GM12865 (cell line): ENCODE results near the gene RUNX1.
"Not testable (repeated sequence)": the region's sequence is repeated elsewhere in the genome, so short reads cannot be mapped to it uniquely, and the experiment has no call there.

Experiments used
- DNase-seq: peaks from one replicate; pipeline ENCODE4 v3.0.0; 2010; ENCODE audit warnings: low read depth
- H3K4me3 ChIP-seq: 2 replicates; pipeline ENCODE4 v1.5.1; 2011; ENCODE audit warnings: mild to moderate bottlenecking, low read depth, low read length, control low read depth
- CTCF ChIP-seq: IDR thresholded peaks from 2 replicates; pipeline ENCODE4 v1.5.1; 2011; ENCODE audit warnings: low read length, control low read depth, low read depth, inconsistent platforms; ENCODE audit not compliant: insufficient read depth; ENCODE audit errors: missing control alignments

RUNX1 gene

DNA sequence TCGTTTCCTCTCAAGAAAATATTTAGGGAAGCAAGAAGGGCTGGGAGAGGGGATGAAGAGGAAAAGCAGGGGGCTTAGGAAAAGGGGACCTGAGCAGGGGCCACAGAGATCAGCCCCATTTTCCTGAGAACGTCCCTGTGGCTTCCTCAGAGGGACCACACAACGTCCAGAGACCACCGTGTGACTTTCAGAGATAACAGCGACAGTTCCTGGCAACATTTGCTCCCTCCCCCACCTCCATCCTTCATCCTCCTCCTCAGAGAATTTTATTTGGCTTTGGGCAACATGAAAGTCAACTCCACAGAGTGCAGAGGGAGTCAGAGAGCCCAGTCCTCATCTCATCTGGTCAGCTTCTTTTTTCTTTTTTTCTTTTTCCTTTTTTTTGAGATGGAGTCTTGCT is 50.9 kb downstream of the RUNX1 start:
- no peak for DNase-seq
- H3K4me3 ChIP-seq, result no peak overlapping the region
- TF ChIP-seq CTCF, result no peak

GRCh38 chr21:34997294-34997693 is 51.8 kb downstream of the RUNX1 start:
- DNase-seq, result no peak
- no peak overlapping the region for H3K4me3 ChIP-seq
- TF ChIP-seq CTCF, result no peak

DNA sequence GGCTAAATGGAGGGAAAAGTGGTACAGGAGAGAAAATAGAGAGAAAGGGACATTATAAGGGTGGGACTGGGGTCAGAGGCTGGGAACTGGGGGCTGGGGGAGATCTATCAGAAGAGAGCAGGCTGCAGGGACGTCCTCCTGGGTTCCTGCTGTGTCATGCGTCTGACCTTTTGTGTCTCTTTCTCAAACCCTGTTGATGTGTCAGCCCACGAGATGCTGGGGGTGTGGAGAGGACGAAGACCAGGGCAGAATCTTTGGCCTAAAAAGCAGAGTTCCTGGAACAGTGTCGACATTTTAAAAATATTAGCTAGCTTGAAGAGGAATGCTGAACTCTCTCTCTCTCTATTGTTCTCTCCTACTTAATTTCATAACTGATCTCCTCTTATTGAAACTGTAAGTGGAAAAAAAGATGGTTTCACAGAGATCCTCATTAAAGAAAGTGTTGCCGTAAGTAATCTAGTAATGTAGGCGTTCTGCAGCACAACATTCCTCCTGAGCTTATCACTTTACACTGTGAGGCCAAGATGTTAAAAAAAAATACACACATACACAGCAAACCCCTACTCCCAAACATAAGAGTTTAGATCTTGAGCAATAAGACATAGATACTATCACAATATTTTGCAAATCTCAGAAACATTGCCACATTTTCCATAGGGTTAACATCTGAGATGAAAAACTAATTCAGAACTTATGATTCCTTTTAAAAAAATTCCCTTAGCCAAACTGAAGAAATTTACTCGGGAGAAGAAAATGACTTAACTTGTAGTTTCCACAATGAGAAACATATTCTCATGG is 52.6 kb downstream of the RUNX1 start:
- DNase-seq, result no peak
- H3K4me3 ChIP-seq, result no peak overlapping the region
- no peak for TF ChIP-seq CTCF

DNA sequence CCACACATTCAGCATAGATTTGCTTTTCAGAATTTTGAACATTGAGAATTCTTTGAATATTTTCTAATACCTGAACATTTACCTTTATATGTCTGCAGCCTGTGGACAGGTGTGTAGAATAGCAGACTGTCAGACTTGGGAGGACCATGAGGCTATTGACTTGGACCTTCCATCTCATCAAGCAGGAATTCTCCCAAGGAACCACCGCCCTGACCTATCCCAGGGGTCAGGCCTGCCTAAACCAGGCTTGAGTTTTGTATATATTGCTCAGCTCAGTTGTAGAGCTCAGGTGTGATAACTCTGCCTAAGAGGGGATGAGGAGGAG is 53.2 kb downstream of the RUNX1 start:
- no peak for TF ChIP-seq CTCF
- H3K4me3 ChIP-seq, result no peak overlapping the region
- no peak for DNase-seq

GRCh38 chr21:34994766-34995631 is 54.1 kb downstream of the RUNX1 start:
- DNase-seq, result no peak
- no peak for TF ChIP-seq CTCF
- no peak overlapping the region for H3K4me3 ChIP-seq

GRCh38 chr21:34993521-34993921 is 55.6 kb downstream of the RUNX1 start:
- DNase-seq, H3K4me3 ChIP-seq: not testable (repeated sequence)

DNA sequence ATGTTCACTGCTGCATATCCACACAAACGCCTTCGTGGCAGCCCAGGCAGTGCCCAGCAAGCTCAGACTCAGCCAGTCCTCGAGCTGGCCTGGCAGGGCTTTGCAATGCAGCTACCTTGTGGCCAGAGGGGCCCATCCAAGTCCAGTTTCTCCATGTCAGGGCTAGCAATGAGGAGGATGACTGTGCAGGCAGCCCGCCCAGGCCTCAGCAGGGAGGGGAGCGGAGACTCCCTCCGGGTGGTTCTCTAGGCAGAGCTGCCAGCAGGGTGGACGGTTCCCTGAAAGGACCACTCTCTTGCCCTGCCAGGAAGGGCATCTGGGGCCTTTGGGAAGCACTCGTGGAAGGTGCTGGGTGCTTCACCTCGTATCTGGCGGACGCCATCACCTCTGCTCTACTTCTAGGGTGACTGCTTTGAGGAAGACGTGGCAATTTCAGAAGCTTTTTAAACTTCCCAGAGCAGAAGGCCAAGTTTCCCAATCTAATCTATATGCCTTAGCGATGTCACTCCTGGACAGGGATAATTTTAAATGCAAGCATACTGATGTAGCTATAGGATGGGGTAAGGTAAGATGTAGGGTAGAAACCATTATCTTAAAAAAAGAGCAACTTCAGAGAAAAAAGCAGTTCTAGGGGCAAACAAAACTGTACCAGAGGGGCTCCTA is 56.2 kb downstream of the RUNX1 start:
- no peak for TF ChIP-seq CTCF
- DNase-seq, result no peak
- no peak overlapping the region for H3K4me3 ChIP-seq
